Trophoblast cell (in vitro differentiated cells and primary cell): ENCODE results near the gene GYG2.
A peak's percentile ranks its signal among the peaks of the same experiment; 100 is the strongest.

Experiments used
- DNase-seq, 2 donors: peaks; one replicate each; pipeline ENCODE4 v3.0.0-alpha.2; 2016
- H2AFZ ChIP-seq: 2 replicates; pipeline ENCODE4 v1.6.1; 2013; ENCODE audit warnings: low read length, moderate library complexity, mild to moderate bottlenecking; ENCODE audit not compliant: insufficient read depth, poor library complexity
- H2AK5ac ChIP-seq: 2 replicates; pipeline ENCODE4 v1.6.1; 2013; ENCODE audit warnings: mild to moderate bottlenecking, low read length
- H2BK120ac ChIP-seq: 2 replicates; pipeline ENCODE4 v1.6.1; 2013; ENCODE audit warnings: low read length, mild to moderate bottlenecking, moderate library complexity; ENCODE audit not compliant: insufficient read depth, poor library complexity
- H2BK12ac ChIP-seq: 2 replicates; pipeline ENCODE4 v1.6.1; 2013; ENCODE audit warnings: mild to moderate bottlenecking, low read length, moderate library complexity
- H2BK5ac ChIP-seq: 2 replicates; pipeline ENCODE4 v1.6.1; 2013; ENCODE audit warnings: low read length, low read depth, moderate library complexity, mild to moderate bottlenecking; ENCODE audit not compliant: poor library complexity
- H3K14ac ChIP-seq: 2 replicates; pipeline ENCODE4 v1.6.1; 2013; ENCODE audit warnings: mild to moderate bottlenecking, low read length
- H3K18ac ChIP-seq: 2 replicates; pipeline ENCODE4 v1.6.1; 2013; ENCODE audit warnings: mild to moderate bottlenecking, low read length
- H3K23ac ChIP-seq: 2 replicates; pipeline ENCODE4 v1.6.1; 2013; ENCODE audit warnings: low read length
- H3K27ac ChIP-seq: 2 replicates; pipeline ENCODE4 v1.5.1; 2013; ENCODE audit warnings: low read depth, mild to moderate bottlenecking, inconsistent platforms, low read length, moderate library complexity
- H3K27me3 ChIP-seq: 2 replicates; pipeline ENCODE4 v1.6.1; 2013; ENCODE audit warnings: inconsistent platforms, mild to moderate bottlenecking, low read length, moderate library complexity; ENCODE audit not compliant: insufficient read depth
- H3K36me3 ChIP-seq, 2 experiments: 1 replicate in 1 of 2; 2 replicates in 1 of 2; pipeline ENCODE4 v1.6.1; 2013; ENCODE audit warnings: low read length in 2 of 2, mild to moderate bottlenecking in 2 of 2, moderate library complexity in 1 of 2; ENCODE audit not compliant: insufficient read depth in 2 of 2, control insufficient read depth in 1 of 2
- H3K4ac ChIP-seq: 2 replicates; pipeline ENCODE4 v1.6.1; 2013; ENCODE audit warnings: low read depth, mild to moderate bottlenecking, low read length, moderate library complexity
- H3K4me1 ChIP-seq, 2 experiments: 1 replicate in 1 of 2; 2 replicates in 1 of 2; pipeline ENCODE4 v1.6.1; 2013; ENCODE audit warnings: low read length in 2 of 2, mild to moderate bottlenecking in 2 of 2, moderate library complexity in 1 of 2; ENCODE audit not compliant: insufficient read depth in 2 of 2, control insufficient read depth in 1 of 2
- H3K4me2 ChIP-seq: 2 replicates; pipeline ENCODE4 v1.6.1; 2013; ENCODE audit warnings: inconsistent platforms, mild to moderate bottlenecking, low read length, moderate library complexity
- H3K4me3 ChIP-seq: 2 replicates; pipeline ENCODE4 v1.5.1; 2013; ENCODE audit warnings: mild to moderate bottlenecking, low read depth, low read length, inconsistent platforms
- H3K79me1 ChIP-seq: one replicate; pipeline ENCODE4 v1.6.1; 2013; ENCODE audit warnings: low read length
- H3K79me2 ChIP-seq: 2 replicates; pipeline ENCODE4 v1.6.1; 2013; ENCODE audit warnings: low read length, mild to moderate bottlenecking; ENCODE audit not compliant: control insufficient read depth, insufficient read depth, poor library complexity
- H3K9ac ChIP-seq: 2 replicates; pipeline ENCODE4 v1.6.1; 2013; ENCODE audit warnings: mild to moderate bottlenecking, low read length
- H3K9me3 ChIP-seq: 2 replicates; pipeline ENCODE4 v1.6.1; 2013; ENCODE audit warnings: low read depth, mild to moderate bottlenecking, control low read depth, inconsistent platforms, low read length; ENCODE audit not compliant: insufficient read depth
- H4K12ac ChIP-seq: 2 replicates; pipeline ENCODE4 v1.6.1; 2013; ENCODE audit warnings: low read depth, mild to moderate bottlenecking, low read length, moderate library complexity
- H4K8ac ChIP-seq: 2 replicates; pipeline ENCODE4 v1.6.1; 2013; ENCODE audit warnings: low read depth, mild to moderate bottlenecking, low read length, moderate library complexity
- H4K91ac ChIP-seq: one replicate; pipeline ENCODE4 v1.6.1; 2013; ENCODE audit warnings: low read depth, mild to moderate bottlenecking, low read length, moderate library complexity
- WGBS: extraction: QIAGEN DNeasy Blood & Tissue Kit; methylation state at CpG from one replicate; pipeline ENCODE4 v1.1.7; 2013; ENCODE audit warnings: missing lambda C conversion rate; ENCODE audit not compliant: insufficient read length, insufficient coverage; ENCODE audit errors: extremely low coverage; 5-methylcytosine and 5-hydroxymethylcytosine counted together

Gene GYG2

GRCh38 chrX:2782171-2782570 is 46.6 kb upstream of the GYG2 start:
- no peak overlapping the region for H4K91ac ChIP-seq
- no peak overlapping the region for H2BK5ac ChIP-seq
- no peak overlapping the region for H2AK5ac ChIP-seq
- H3K14ac ChIP-seq: no peak overlapping the region
- H2BK12ac ChIP-seq: no peak overlapping the region
- H3K27ac ChIP-seq: no peak overlapping the region
- no peak overlapping the region for H2AFZ ChIP-seq
- no peaks in the 10 kb centered on the region for H3K27me3 ChIP-seq
- H3K4me3 ChIP-seq: no peak overlapping the region
- H3K9me3 ChIP-seq: no peaks in the 10 kb centered on the region
- no peak overlapping the region for H4K8ac ChIP-seq
- no peak overlapping the region for H3K4ac ChIP-seq
- H4K12ac ChIP-seq: no peak overlapping the region
- no peak for DNase-seq
- no CpG with 5 or more reads among the region's 4 CpGs for WGBS
- no peak overlapping the region for H3K4me2 ChIP-seq
- no peaks in the 10 kb centered on the region for H3K79me2 ChIP-seq
- no peaks in the 10 kb centered on the region for H3K36me3 ChIP-seq
- no peaks in the 10 kb centered on the region for H3K79me1 ChIP-seq
- peaks cover 0 to 5% of the 10 kb centered on the region in 2 experiments for H3K4me1 ChIP-seq
- no peak overlapping the region for H3K18ac ChIP-seq
- H2BK120ac ChIP-seq: no peak overlapping the region
- no peak overlapping the region for H3K23ac ChIP-seq
- H3K9ac ChIP-seq: no peak overlapping the region

- no peak for DNase-seq
- Histone ChIP-seq H3K18ac (no peak overlapping the region), H2BK5ac (no peak overlapping the region), H3K9ac (no peak overlapping the region), H4K91ac (no peak overlapping the region), H4K12ac (no peak overlapping the region), H2AK5ac (no peak overlapping the region), H3K27me3 (no peaks in the 10 kb centered on the region), H3K27ac (no peak overlapping the region), H3K4me3 (no peak overlapping the region), H2AFZ (no peak overlapping the region), H3K23ac (no peak overlapping the region), H3K79me2 (no peaks in the 10 kb centered on the region), H3K79me1 (no peaks in the 10 kb centered on the region), H3K4me1 (peaks cover 0 to 5% of the 10 kb centered on the region in 2 experiments), H3K9me3 (no peaks in the 10 kb centered on the region), H3K14ac (no peak overlapping the region), H2BK12ac (no peak overlapping the region), H4K8ac (no peak overlapping the region), H3K4me2 (no peak overlapping the region), H3K4ac (no peak overlapping the region), H3K36me3 (no peaks in the 10 kb centered on the region), H2BK120ac (no peak overlapping the region)
- no CpG with 5 or more reads among the region's 4 CpGs for WGBS
Measured at GRCh38 chrX:2782778-2783177, 46.0 kb upstream of the GYG2 start.

- H3K4me3 ChIP-seq: no peak overlapping the region
- H4K8ac ChIP-seq: no peak overlapping the region
- H3K14ac ChIP-seq: no peak overlapping the region
- H3K4ac ChIP-seq: no peak overlapping the region
- H4K12ac ChIP-seq: no peak overlapping the region
- H3K18ac ChIP-seq: no peak overlapping the region
- no peak overlapping the region for H2AFZ ChIP-seq
- H2BK5ac ChIP-seq: no peak overlapping the region
- no peak overlapping the region for H3K4me2 ChIP-seq
- H3K23ac ChIP-seq: no peak overlapping the region
- no peaks in the 10 kb centered on the region for H3K79me2 ChIP-seq
- no peak overlapping the region for H4K91ac ChIP-seq
- no peak overlapping the region for H2BK120ac ChIP-seq
- H3K27ac ChIP-seq: no peak overlapping the region
- H3K79me1 ChIP-seq: no peaks in the 10 kb centered on the region
- H3K36me3 ChIP-seq: no peaks in the 10 kb centered on the region
- DNase-seq: no peak
- H3K27me3 ChIP-seq: no peaks in the 10 kb centered on the region
- no peaks in the 10 kb centered on the region for H3K9me3 ChIP-seq
- H3K4me1 ChIP-seq: peaks cover 0 to 5% of the 10 kb centered on the region in 2 experiments
- no peak overlapping the region for H3K9ac ChIP-seq
- no peak overlapping the region for H2BK12ac ChIP-seq
- WGBS: no CpG with 5 or more reads among the region's 6 CpGs
- H2AK5ac ChIP-seq: no peak overlapping the region
Measured at GRCh38 chrX:2784026-2784425, 44.7 kb upstream of the GYG2 start.

GRCh38 chrX:2785538-2785937 is 43.2 kb upstream of the GYG2 start:
- no peak overlapping the region for H3K4ac ChIP-seq
- no peaks in the 10 kb centered on the region for H3K79me1 ChIP-seq
- no peak overlapping the region for H2AK5ac ChIP-seq
- H3K27ac ChIP-seq: no peak overlapping the region
- no peaks in the 10 kb centered on the region for H3K36me3 ChIP-seq
- no peaks in the 10 kb centered on the region for H3K9me3 ChIP-seq
- H3K79me2 ChIP-seq: no peaks in the 10 kb centered on the region
- H3K14ac ChIP-seq: no peak overlapping the region
- no peak overlapping the region for H3K4me3 ChIP-seq
- H2BK5ac ChIP-seq: no peak overlapping the region
- H3K27me3 ChIP-seq: no peaks in the 10 kb centered on the region
- no peak overlapping the region for H2BK12ac ChIP-seq
- H3K4me2 ChIP-seq: no peak overlapping the region
- no peak overlapping the region for H4K12ac ChIP-seq
- peak overlapping the region; percentile 1 for H4K91ac ChIP-seq
- no peak for DNase-seq
- no peak overlapping the region for H3K9ac ChIP-seq
- no peak overlapping the region for H2BK120ac ChIP-seq
- no peak overlapping the region for H4K8ac ChIP-seq
- no peak overlapping the region for H3K23ac ChIP-seq
- H3K18ac ChIP-seq: no peak overlapping the region
- no peak overlapping the region for H2AFZ ChIP-seq
- peaks cover 0 to 5% of the 10 kb centered on the region in 2 experiments for H3K4me1 ChIP-seq
- no CpG with 5 or more reads among the region's 4 CpGs for WGBS
